Activated T-helper 1 cell treated with anti-CD3 and anti-CD28 coated beads, Interleukin-2, amount 50 U/mL, for 16 hours (primary cell): ENCODE results near the gene KLHDC7A.

Source experiments
- DNase-seq, 2 donors: peaks; one replicate each; pipeline ENCODE4 v3.0.0-alpha.2; 2020; ENCODE audit warnings: low read depth in 1 of 2, low spot score in 1 of 2

KLHDC7A gene

GRCh38 chr1:18470671-18471355, 9.9 kb upstream of the KLHDC7A start:
- no peak for DNase-seq

- no peak for DNase-seq
Measured at GRCh38 chr1:18473195-18473815, 7.4 kb upstream of the KLHDC7A start.

GRCh38 chr1:18474559-18475175, 6.1 kb upstream of the KLHDC7A start:
- no peak for DNase-seq

- DNase-seq: no peak
Measured at GRCh38 chr1:18475234-18475905, 5.4 kb upstream of the KLHDC7A start.

GRCh38 chr1:18479454-18479853, 1.3 kb upstream of the KLHDC7A start:
- DNase-seq: no peak

GRCh38 chr1:18481190-18481920, 625 bp downstream of the KLHDC7A start:
- no peak for DNase-seq

GRCh38 chr1:18481921-18482701, 1.4 kb downstream of the KLHDC7A start:
- DNase-seq: no peak

- no peak for DNase-seq
Measured at GRCh38 chr1:18482721-18483425, 2.1 kb downstream of the KLHDC7A start.

- no peak for DNase-seq
Measured at GRCh38 chr1:18484276-18484675, 3.5 kb downstream of the KLHDC7A start.

GRCh38 chr1:18484721-18485120, 4.0 kb downstream of the KLHDC7A start:
- DNase-seq: no peak

- no peak for DNase-seq
Measured at GRCh38 chr1:18485227-18485626, 4.5 kb downstream of the KLHDC7A start.

GRCh38 chr1:18486195-18486594, 5.5 kb downstream of the KLHDC7A start:
- DNase-seq: no peak

- DNase-seq: no peak
Measured at GRCh38 chr1:18489417-18490143, 8.8 kb downstream of the KLHDC7A start.

- no peak for DNase-seq
Measured at GRCh38 chr1:18491168-18491567, 10.4 kb downstream of the KLHDC7A start.

- no peak for DNase-seq
Measured at GRCh38 chr1:18494304-18494703, 13.6 kb downstream of the KLHDC7A start.

- DNase-seq: no peak
Measured at GRCh38 chr1:18495635-18496034, 14.9 kb downstream of the KLHDC7A start.

- no peak for DNase-seq
Measured at GRCh38 chr1:18496056-18496455, 15.3 kb downstream of the KLHDC7A start.

GRCh38 chr1:18496497-18497235, 15.9 kb downstream of the KLHDC7A start:
- no peak for DNase-seq

- no peak for DNase-seq
Measured at GRCh38 chr1:18501833-18502232, 21.1 kb downstream of the KLHDC7A start.
